GM23338 (cell line): ENCODE measurements around the gene TIMP3. TPM values are rescaled to one million over a fixed set of nuclear protein-coding genes. Genes with fewer than 3 reads are reported as not detected.

Source experiments
- ATAC-seq: fragments of 200-7000 bp; cut with Tn5 transposase; 3 replicates; pipeline ENCODE4 v1.9.1; 2020
- DNase-seq: peaks from one replicate; pipeline ENCODE4 v3.0.0-alpha.2; 2015; ENCODE audit warnings: low spot score
- H2AFZ ChIP-seq: fragments of 200-600 bp; sonication (generic); 2 replicates; pipeline ENCODE4 v1.8.0; 2016; ENCODE audit warnings: antibody characterized with exemption, mild to moderate bottlenecking, moderate library complexity
- H3F3A ChIP-seq: fragments of 200-600 bp; sonication (generic); replicated peaks from 2 replicates; pipeline ENCODE4 v1.8.0; 2017; ENCODE audit warnings: antibody characterized with exemption, mixed run types, low read depth
- H3K27ac ChIP-seq: fragments of 200-600 bp; sonication (generic); 2 replicates; pipeline ENCODE4 v1.6.1; 2016; ENCODE audit warnings: low read depth
- H3K27me3 ChIP-seq: fragments of 200-600 bp; sonication (generic); 2 replicates; pipeline ENCODE4 v1.8.0; 2016; ENCODE audit warnings: mild to moderate bottlenecking, mixed run types, moderate library complexity; ENCODE audit not compliant: insufficient read depth
- H3K36me3 ChIP-seq: fragments of 200-600 bp; sonication (generic); 2 replicates; pipeline ENCODE4 v1.8.0; 2016; ENCODE audit warnings: mild to moderate bottlenecking; ENCODE audit not compliant: insufficient read depth
- H3K4me1 ChIP-seq: fragments of 200-600 bp; sonication (generic); 2 replicates; pipeline ENCODE4 v1.8.0; 2016; ENCODE audit warnings: mild to moderate bottlenecking, moderate library complexity; ENCODE audit not compliant: insufficient read depth
- H3K4me2 ChIP-seq: fragments of 200-600 bp; sonication (generic); 2 replicates; pipeline ENCODE4 v1.7.1; 2017; ENCODE audit warnings: mixed run types
- H3K4me3 ChIP-seq: fragments of 200-600 bp; sonication (generic); 2 replicates; pipeline ENCODE4 v1.6.1; 2016; ENCODE audit warnings: mixed run types
- H3K79me2 ChIP-seq: fragments of 200-600 bp; sonication (generic); replicated peaks from 2 replicates; pipeline ENCODE4 v1.8.0; 2017; ENCODE audit warnings: mild to moderate bottlenecking; ENCODE audit not compliant: insufficient read depth
- H3K9me2 ChIP-seq: fragments of 200-600 bp; sonication (generic); 2 replicates; pipeline ENCODE4 v1.8.0; 2017; ENCODE audit not compliant: insufficient read depth
- H4K20me1 ChIP-seq: fragments of 200-600 bp; sonication (generic); replicated peaks from 2 replicates; pipeline ENCODE4 v1.8.0; 2017; ENCODE audit warnings: mild to moderate bottlenecking; ENCODE audit not compliant: insufficient read depth
- H3K27ac Mint-ChIP-seq: 2 replicates; pipeline ENCODE4 v1.8.0; 2020; ENCODE audit warnings: inconsistent platforms, mild to moderate bottlenecking, moderate library complexity, mixed read lengths
- H3K27me3 Mint-ChIP-seq: 3 replicates; pipeline ENCODE4 v1.8.0; 2022; ENCODE audit warnings: low read depth, mild to moderate bottlenecking, moderate library complexity, mixed read lengths, inconsistent platforms; ENCODE audit not compliant: insufficient read depth, poor library complexity
- H3K36me3 Mint-ChIP-seq: 3 replicates; pipeline ENCODE4 v1.8.0; 2021; ENCODE audit warnings: low read depth, mild to moderate bottlenecking, inconsistent platforms, moderate library complexity, mixed read lengths
- H3K4me1 Mint-ChIP-seq: 3 replicates; pipeline ENCODE4 v1.8.0; 2020; ENCODE audit warnings: mild to moderate bottlenecking, inconsistent platforms, mixed read lengths
- H3K4me3 Mint-ChIP-seq: 3 replicates; pipeline ENCODE4 v1.8.0; 2021; ENCODE audit warnings: moderate library complexity, mild to moderate bottlenecking, inconsistent platforms, mixed read lengths
- H3K9me3 Mint-ChIP-seq: 3 replicates; pipeline ENCODE4 v1.8.0; 2020; ENCODE audit warnings: moderate library complexity, mild to moderate bottlenecking, inconsistent platforms, mixed read lengths
- CREB1 ChIP-seq: fragments of 250-450 bp; sonication (Bioruptor Pico); IDR thresholded peaks from 2 replicates; pipeline ENCODE4 v1.5.0; 2020; ENCODE audit warnings: low read depth, mild to moderate bottlenecking, moderate library complexity
- CTCF ChIP-seq, 2 experiments: fragments of 200-600 bp in 1 of 2; sonication (generic) in 1 of 2; conservative IDR thresholded peaks; 2 replicates each; pipeline versions ENCODE4 v1.5.1 to v1.6.1; 2016 to 2017; ENCODE audit warnings: antibody characterized with exemption in 2 of 2, low read depth in 2 of 2, mild to moderate bottlenecking in 2 of 2, moderate library complexity in 1 of 2
- ETS1 ChIP-seq: IDR thresholded peaks from 2 replicates; pipeline ENCODE4 v1.6.1; 2016; ENCODE audit warnings: antibody characterized with exemption
- EZH2 ChIP-seq: fragments of 200-600 bp; sonication (generic); IDR thresholded peaks from one replicate; pipeline ENCODE4 v1.8.0; 2017; ENCODE audit warnings: antibody characterized with exemption, mild to moderate bottlenecking, low read depth; ENCODE audit not compliant: unreplicated experiment
- EZH2phosphoT487 ChIP-seq: fragments of 200-600 bp; sonication (generic); IDR thresholded peaks from one replicate; pipeline ENCODE4 v1.8.1; 2018; ENCODE audit warnings: antibody characterized with exemption; ENCODE audit not compliant: unreplicated experiment
- JUNB ChIP-seq: IDR thresholded peaks from one replicate; pipeline ENCODE4 v1.6.1; 2016; ENCODE audit warnings: antibody characterized with exemption; ENCODE audit not compliant: unreplicated experiment
- NANOG ChIP-seq: IDR thresholded peaks from 2 replicates; pipeline ENCODE4 v1.6.1; 2016; ENCODE audit warnings: antibody characterized with exemption, borderline replicate concordance
- POLR2AphosphoS5 ChIP-seq: IDR thresholded peaks from 2 replicates; pipeline ENCODE4 v1.6.1; 2016; ENCODE audit warnings: antibody characterized with exemption, low read depth
- REST ChIP-seq: IDR thresholded peaks from one replicate; pipeline ENCODE4 v1.6.1; 2018; ENCODE audit warnings: antibody characterized with exemption; ENCODE audit not compliant: unreplicated experiment
- STAT1 ChIP-seq: IDR thresholded peaks from one replicate; pipeline ENCODE4 v1.6.1; 2016; ENCODE audit warnings: antibody characterized with exemption; ENCODE audit not compliant: unreplicated experiment
- ZNF114 ChIP-seq: fragments of 250-450 bp; sonication (Bioruptor Pico); IDR thresholded peaks from 2 replicates; pipeline ENCODE4 v1.5.0; 2020; ENCODE audit warnings: mild to moderate bottlenecking, moderate library complexity
- ZNF331 ChIP-seq: fragments of 250-450 bp; sonication (Bioruptor Pico); IDR thresholded peaks from 2 replicates; pipeline ENCODE4 v1.5.0; 2020; ENCODE audit warnings: low read depth, mild to moderate bottlenecking, moderate library complexity
- polyA plus RNA-seq: library from polyadenylated mRNA; unstranded; fragments of >200 nt; fragmentation: Nextera tagmentation; extraction: Ambion mirVana; gene quantifications from 2 replicates; pipeline ENCODE4 v1.2.1, GENCODE V29; 2016
- total RNA-seq: library from RNA; depleted of rRNA; stranded (reverse); fragments of >200 nt; shearing (Covaris generic); gene quantifications from 2 replicates; pipeline ENCODE4 v1.2.3, GENCODE V29; 2014

Gene TIMP3
- total and polyA plus RNA-seq, 2 experiments from 2014 or later, result 1.4 to 4.3 TPM

- Mint-ChIP-seq H3K4me3 (no peak overlapping the region), H3K9me3 (no peaks in the 10 kb centered on the region), H3K36me3 (no peaks in the 10 kb centered on the region), H3K4me1 (peaks cover 11% of the 10 kb centered on the region), H3K27ac (no peak overlapping the region), H3K27me3 (peaks cover 4% of the 10 kb centered on the region)
- H3K4me1 ChIP-seq, result no peaks in the 10 kb centered on the region
- H3K9me2 ChIP-seq, result no peaks in the 10 kb centered on the region
- ATAC-seq (peak; percentile 58), DNase-seq (peak; percentile 47)
- no peaks in the 10 kb centered on the region for H3K36me3 ChIP-seq
- no peak overlapping the region for H3K27ac ChIP-seq
- H3K27me3 ChIP-seq, result no peaks in the 10 kb centered on the region
- no peak overlapping the region for H3K4me3 ChIP-seq
- H3F3A ChIP-seq, result no peaks in the 10 kb centered on the region
- H4K20me1 ChIP-seq, result peaks cover 4% of the 10 kb centered on the region
- TF ChIP-seq EZH2phosphoT487, result no peak
- no peak for TF ChIP-seq ETS1
- peak; percentile 61 to 69 for TF ChIP-seq CTCF (conservative IDR thresholded peaks at IDR 0.05; ENCODE audit: low read depth in 2 of 2)
- H3K4me2 ChIP-seq, result no peak overlapping the region
- no peaks in the 10 kb centered on the region for H3K79me2 ChIP-seq
- no peak overlapping the region for H2AFZ ChIP-seq
These were observed 25.5 kb upstream of the TIMP3 start for GRCh38 chr22:32775957-32776356.

GRCh38 chr22:32776397-32776796 is 25.1 kb upstream of the TIMP3 start:
- peaks cover 4% of the 10 kb centered on the region for H4K20me1 ChIP-seq
- no peaks in the 10 kb centered on the region for H3K27me3 ChIP-seq
- Mint-ChIP-seq H3K4me3 (no peak overlapping the region), H3K36me3 (no peaks in the 10 kb centered on the region), H3K9me3 (no peaks in the 10 kb centered on the region), H3K27ac (no peak overlapping the region), H3K4me1 (peaks cover 11% of the 10 kb centered on the region), H3K27me3 (peaks cover 5% of the 10 kb centered on the region)
- no peak overlapping the region for H2AFZ ChIP-seq
- no peaks in the 10 kb centered on the region for H3K4me1 ChIP-seq
- ATAC-seq, result no peak
- H3K36me3 ChIP-seq, result no peaks in the 10 kb centered on the region
- no peaks in the 10 kb centered on the region for H3K9me2 ChIP-seq
- no peaks in the 10 kb centered on the region for H3F3A ChIP-seq
- TF ChIP-seq ZNF331 (CRISPR knock-in tag) (no peak), STAT1 (no peak), JUNB (no peak), ETS1 (no peak), POLR2AphosphoS5 (no peak), EZH2phosphoT487 (no peak), EZH2 (no peak), REST (no peak), CREB1 (no peak), ZNF114 (no peak), CTCF (conservative IDR thresholded peaks at IDR 0.05; ENCODE audit: low read depth in 2 of 2) (no peak), NANOG (no peak)
- no peaks in the 10 kb centered on the region for H3K79me2 ChIP-seq
- no peak for DNase-seq
- H3K4me3 ChIP-seq, result no peak overlapping the region
- no peak overlapping the region for H3K4me2 ChIP-seq
- no peak overlapping the region for H3K27ac ChIP-seq
